HepG2 (cell line): Measurements from ENCODE around the gene PASK. TPM values are rescaled to one million over a fixed set of nuclear protein-coding genes. Genes with fewer than 3 reads are reported as not detected.

Experiments
- GMEB2 ChIP-seq: IDR thresholded peaks from 2 replicates; pipeline ENCODE4 v1.6.1; 2016; ENCODE audit warnings: missing biosample characterization, missing genetic modification reagents, low read depth
- HNRNPUL1 ChIP-seq: fragments of 200-400 bp; formaldehyde crosslinking; IDR thresholded peaks from 2 replicates; pipeline ENCODE4 v1.6.1; 2017; ENCODE audit warnings: low read depth, mild to moderate bottlenecking, low read length, moderate library complexity
- MAZ ChIP-seq, 2 experiments: sonication (generic) in 1 of 2; formaldehyde crosslinking in 1 of 2; IDR thresholded peaks; 2 replicates each; pipeline versions ENCODE4 v1.5.0 to v1.6.1; 2012 to 2020; ENCODE audit warnings: low read depth in 2 of 2, mild to moderate bottlenecking in 2 of 2, borderline replicate concordance in 1 of 2, improper control_type of control experiment in 1 of 2, low read length in 1 of 2, missing genetic modification reagents in 1 of 2, moderate library complexity in 1 of 2
- NFKBIZ ChIP-seq: IDR thresholded peaks from 2 replicates; pipeline ENCODE4 v1.6.1; 2018; ENCODE audit warnings: missing genetic modification reagents, missing compliant biosample characterization
- RELA ChIP-seq: sonication (generic); formaldehyde crosslinking; IDR thresholded peaks from 2 replicates; pipeline ENCODE4 v1.4.0; 2020; ENCODE audit warnings: missing genetic modification reagents
- RFX3 ChIP-seq: IDR thresholded peaks from 2 replicates; pipeline ENCODE4 v1.6.1; 2016; ENCODE audit warnings: missing biosample characterization, missing genetic modification reagents
- RXRA ChIP-seq: sonication (generic); formaldehyde crosslinking; IDR thresholded peaks from 2 replicates; pipeline ENCODE4 v1.5.1; 2020; ENCODE audit warnings: missing genetic modification reagents
- STAT5B ChIP-seq: sonication (generic); formaldehyde crosslinking; IDR thresholded peaks from 2 replicates; pipeline ENCODE4 v1.4.0; 2020; ENCODE audit warnings: missing genetic modification reagents
- ZHX2 ChIP-seq, 2 experiments: sonication (generic) in 1 of 2; formaldehyde crosslinking in 1 of 2; IDR thresholded peaks; 2 replicates each; pipeline versions ENCODE4 v1.6.1 to v1.9.0; 2014 to 2022; ENCODE audit warnings: antibody characterized with exemption in 1 of 2, borderline replicate concordance in 1 of 2, inconsistent platforms in 1 of 2, low read depth in 1 of 2, missing genetic modification reagents in 1 of 2
- ZNF276 ChIP-seq: sonication (generic); formaldehyde crosslinking; IDR thresholded peaks from 2 replicates; pipeline ENCODE4 v1.4.0; 2020; ENCODE audit warnings: mild to moderate bottlenecking, low read depth, missing genetic modification reagents
- ZNF550 ChIP-seq: sonication (generic); formaldehyde crosslinking; IDR thresholded peaks from 2 replicates; pipeline ENCODE4 v1.4.0; 2020; ENCODE audit warnings: mild to moderate bottlenecking, missing genetic modification reagents, borderline replicate concordance
- ZNF768 ChIP-seq: sonication (generic); formaldehyde crosslinking; IDR thresholded peaks from 2 replicates; pipeline ENCODE4 v1.4.0; 2020; ENCODE audit warnings: missing genetic modification reagents
- polyA plus RNA-seq, 8 experiments: library from polyadenylated mRNA; depleted of rRNA in 3 of 8; stranded (reverse) in 7 of 8; unstranded in 1 of 8; fragments of >200 nt; fragmentation: Illumina TruSeq in 4 of 8; extraction: Trizol in 4 of 8; gene quantifications; 2 replicates each; pipeline versions ENCODE4 v1.2.1 to v1.2.3, GENCODE V29; 2011 to 2016; ENCODE audit warnings: low read depth in 4 of 8, missing spikeins in 1 of 8, mixed read lengths in 1 of 8; ENCODE audit not compliant: insufficient read depth in 1 of 8
- total RNA-seq, 5 experiments: library from RNA; depleted of rRNA; stranded (reverse); fragments of >200 nt; fragmentation: Illumina TruSeq; extraction: Trizol; gene quantifications; 2 replicates each; pipeline ENCODE4 v1.2.3, GENCODE V29; 2016; ENCODE audit warnings: low read depth in 1 of 5

Gene PASK
- total and polyA plus RNA-seq, 2 of the 13 experiments (the other 11 are each of a cell fraction or from before 2014, with no cell fraction given): 6.9 to 17.0 TPM

- peak; percentile 86; the same call in 1 of the 2 replicates for TF ChIP-seq ZNF550 (CRISPR knock-in tag)
- no peak for TF ChIP-seq HNRNPUL1
- TF ChIP-seq ZHX2 (IDR thresholded peaks at IDR 0.05; ENCODE audit: low read depth): peak; percentile 75
- 0 out of 2 replicates have a peak, but pooled peaks have one; percentile 50 for TF ChIP-seq ZHX2 (CRISPR knock-in tag; IDR thresholded peaks at IDR 0.05; ENCODE audit: borderline replicate concordance)
- no peak; the same call in none of the 2 replicates for TF ChIP-seq RELA
- no peak for TF ChIP-seq MAZ (IDR thresholded peaks at IDR 0.05; ENCODE audit: borderline replicate concordance, low read depth, low read length)
- peak; percentile 70; the same call in 1 of the 2 replicates for TF ChIP-seq MAZ (CRISPR knock-in tag; IDR thresholded peaks at IDR 0.05; ENCODE audit: low read depth)
- TF ChIP-seq ZNF768 (CRISPR knock-in tag): peak; percentile 17; the same call in 1 of the 2 replicates
- no peak for TF ChIP-seq NFKBIZ (CRISPR knock-in tag)
- peak; percentile 67; the same call in 1 of the 2 replicates for TF ChIP-seq RXRA (CRISPR knock-in tag)
- no peak for TF ChIP-seq STAT5B (CRISPR knock-in tag)
- TF ChIP-seq GMEB2 (CRISPR knock-in tag): peak; percentile 82
- no peak for TF ChIP-seq RFX3 (CRISPR knock-in tag)
- no peak for TF ChIP-seq ZNF276
Observed at GRCh38 chr2:241149925-241150659, 820 bp upstream of the PASK start, which contains the start of gene PPP1R7 (continued).
